HG03521 (cell line): ENCODE measurements around the gene TMEM270.
"Not testable (repeated sequence)": the region's sequence is repeated elsewhere in the genome, so short reads cannot be mapped to it uniquely, and the experiment has no call there.

ENCODE experiments used
- ATAC-seq: cut with Tn5 transposase; IDR thresholded peaks from one replicate; pipeline ENCODE4 v1.9.1; 2021; ENCODE audit warnings: mild to moderate bottlenecking, moderate library complexity; ENCODE audit not compliant: unreplicated experiment

Gene TMEM270

DNA sequence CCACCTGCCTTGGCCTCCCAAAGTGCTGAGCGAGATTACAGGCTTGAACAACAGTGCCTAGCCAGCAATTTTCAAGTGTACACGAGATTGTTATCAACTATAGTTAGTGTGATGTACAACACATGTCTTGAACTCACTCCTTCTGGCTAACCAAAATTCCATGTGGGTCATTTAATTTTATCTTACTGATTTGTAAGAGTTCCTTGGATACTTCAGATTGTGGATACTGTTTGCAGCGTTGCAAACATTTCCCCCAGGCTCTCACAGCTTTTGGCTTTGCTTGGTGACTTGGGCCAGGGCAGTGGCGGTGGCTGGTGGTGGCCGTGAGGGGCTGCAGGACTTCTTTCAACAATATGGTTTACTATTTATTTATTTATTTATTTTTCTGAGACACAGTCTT lies 8.5 kb upstream of the TMEM270 start:
- ATAC-seq, result no peak

DNA sequence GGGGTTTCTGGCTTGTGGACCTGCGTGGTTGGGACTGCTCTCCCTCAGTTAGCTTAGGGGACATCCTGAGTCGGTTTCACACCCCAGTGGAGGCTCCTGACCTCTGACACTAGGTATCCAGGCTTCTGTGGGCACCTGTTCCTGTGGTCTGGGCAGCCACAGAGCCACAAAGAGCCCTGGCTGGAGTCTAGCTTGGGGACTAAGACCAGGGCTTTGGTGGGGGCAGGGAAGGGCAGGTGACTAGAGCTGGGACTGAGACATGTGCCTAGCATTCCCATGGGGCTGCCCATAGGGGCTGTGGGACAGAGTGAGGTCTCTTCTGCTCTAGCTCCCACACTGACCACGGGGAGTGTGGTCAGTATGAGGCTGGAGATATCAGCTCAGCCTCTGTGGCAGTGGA lies 4.0 kb upstream of the TMEM270 start:
- no peak for ATAC-seq

DNA sequence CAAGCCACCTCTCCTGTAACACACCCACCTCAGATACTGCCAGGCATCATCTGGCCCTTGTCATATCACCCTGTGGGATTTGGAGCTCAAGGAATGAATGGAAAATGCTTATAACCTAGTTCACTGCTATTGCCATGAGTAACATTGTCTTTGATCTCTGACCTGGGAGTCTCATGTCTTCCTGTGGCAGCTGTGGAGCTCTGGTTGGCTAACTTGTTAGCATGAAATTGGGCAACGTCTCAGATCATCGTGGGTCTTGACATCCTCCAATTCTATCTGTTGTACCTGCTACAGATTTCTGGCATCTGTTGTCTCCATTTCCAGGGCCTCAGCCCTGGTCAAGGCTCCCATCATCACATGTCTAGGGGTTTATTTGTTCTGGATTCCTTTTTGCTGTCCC lies 2.2 kb upstream of the TMEM270 start:
- no peak for ATAC-seq

DNA sequence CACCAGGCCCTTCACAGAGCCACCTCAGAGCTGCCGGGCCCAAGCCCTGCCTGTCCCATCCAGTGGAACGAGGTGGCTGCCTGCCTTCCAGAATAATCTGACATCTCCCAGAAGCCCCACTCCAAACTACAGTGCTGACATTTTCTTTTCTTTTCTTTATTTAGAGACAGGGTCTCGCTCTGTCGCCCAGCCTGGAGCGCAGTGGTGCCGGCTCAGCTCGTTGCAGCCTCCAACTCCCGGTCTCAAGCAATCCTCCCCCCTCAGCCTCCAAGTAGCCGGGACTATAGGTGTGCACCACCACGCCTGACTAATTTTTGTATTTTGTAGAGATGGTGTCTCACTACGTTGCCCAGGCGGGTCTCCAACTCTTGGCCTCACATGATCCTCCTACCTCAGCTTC lies 346 bp downstream of the TMEM270 start:
- ATAC-seq, result no peak

DNA sequence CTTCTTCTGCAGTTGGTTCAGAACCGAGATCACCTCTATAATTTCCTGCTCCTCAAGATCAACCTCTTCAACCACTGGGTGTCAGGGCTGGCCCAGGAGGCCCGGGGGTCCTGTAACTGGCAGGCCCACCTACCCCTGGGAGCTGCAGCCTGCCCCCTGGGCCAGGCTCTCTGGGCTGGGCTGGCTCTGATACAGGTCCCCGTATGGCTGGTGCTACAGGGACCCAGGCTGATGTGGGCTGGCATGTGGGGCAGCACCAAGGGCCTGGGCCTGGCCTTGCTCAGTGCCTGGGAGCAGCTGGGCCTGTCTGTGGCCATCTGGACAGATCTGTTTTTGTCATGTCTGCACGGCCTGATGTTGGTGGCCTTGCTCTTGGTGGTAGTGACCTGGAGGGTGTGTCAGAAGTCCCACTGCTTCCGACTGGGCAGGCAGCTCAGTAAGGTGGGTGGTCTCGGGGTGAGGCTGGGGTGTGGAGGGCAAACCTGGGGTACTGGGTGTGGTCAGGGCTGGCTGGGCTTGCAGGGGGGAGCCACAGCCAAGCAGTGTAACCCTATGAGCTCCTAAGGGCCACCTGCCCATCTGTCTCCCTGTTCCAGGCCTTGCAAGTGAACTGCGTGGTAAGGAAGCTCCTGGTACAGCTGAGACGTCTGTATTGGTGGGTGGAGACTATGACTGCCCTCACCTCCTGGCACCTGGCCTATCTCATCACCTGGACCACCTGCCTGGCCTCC lies 4.2 kb downstream of the TMEM270 start:
- no peak for ATAC-seq

DNA sequence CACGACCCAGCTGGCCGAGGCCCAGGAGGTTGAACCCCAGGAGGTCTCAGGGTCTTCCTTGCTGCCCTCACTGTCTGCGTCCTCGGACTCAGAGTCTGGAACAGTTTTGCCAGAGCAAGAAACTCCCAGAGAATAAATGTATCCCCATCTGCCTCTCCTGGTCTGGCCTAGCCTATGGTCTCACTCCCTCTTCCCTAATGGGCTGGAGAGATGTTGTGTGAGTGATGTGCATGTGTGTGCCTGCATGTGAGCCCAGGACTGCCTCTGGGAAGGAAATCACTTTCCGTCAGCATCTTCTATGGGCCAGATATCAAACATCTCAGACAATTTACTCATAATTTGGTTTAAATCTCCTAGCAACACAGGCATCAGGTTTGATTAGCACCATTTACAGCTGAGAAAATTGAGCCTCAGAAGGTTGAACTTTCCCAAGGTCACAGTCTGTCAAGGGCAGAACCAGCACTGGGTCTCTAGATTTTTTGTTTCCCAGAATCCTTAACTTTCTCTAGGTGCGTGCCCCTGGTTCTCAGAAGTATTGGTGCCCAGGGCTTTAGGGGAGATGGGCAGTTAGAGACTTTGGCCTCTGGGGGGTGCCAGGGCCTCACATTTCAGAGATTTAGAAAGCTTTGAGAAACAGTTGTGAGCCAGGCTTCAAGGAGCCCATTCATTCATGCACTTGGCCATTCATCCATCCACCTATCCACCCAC lies 4.9 kb downstream of the TMEM270 start:
- ATAC-seq, result no peak

DNA sequence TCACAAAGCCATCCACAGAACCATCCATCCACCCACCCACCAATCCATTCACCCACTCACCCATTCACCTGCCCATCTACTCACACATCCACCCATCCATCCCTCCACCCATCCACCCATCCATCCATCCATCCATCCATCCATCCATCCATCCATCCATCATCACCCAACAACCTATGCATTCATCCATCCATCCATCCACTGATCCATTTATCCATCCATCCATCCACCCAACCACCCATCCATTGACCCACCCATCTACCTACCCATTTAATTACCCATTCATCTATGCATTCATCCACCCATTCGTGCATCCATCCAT lies 5.4 kb downstream of the TMEM270 start:
- ATAC-seq, result no peak

DNA sequence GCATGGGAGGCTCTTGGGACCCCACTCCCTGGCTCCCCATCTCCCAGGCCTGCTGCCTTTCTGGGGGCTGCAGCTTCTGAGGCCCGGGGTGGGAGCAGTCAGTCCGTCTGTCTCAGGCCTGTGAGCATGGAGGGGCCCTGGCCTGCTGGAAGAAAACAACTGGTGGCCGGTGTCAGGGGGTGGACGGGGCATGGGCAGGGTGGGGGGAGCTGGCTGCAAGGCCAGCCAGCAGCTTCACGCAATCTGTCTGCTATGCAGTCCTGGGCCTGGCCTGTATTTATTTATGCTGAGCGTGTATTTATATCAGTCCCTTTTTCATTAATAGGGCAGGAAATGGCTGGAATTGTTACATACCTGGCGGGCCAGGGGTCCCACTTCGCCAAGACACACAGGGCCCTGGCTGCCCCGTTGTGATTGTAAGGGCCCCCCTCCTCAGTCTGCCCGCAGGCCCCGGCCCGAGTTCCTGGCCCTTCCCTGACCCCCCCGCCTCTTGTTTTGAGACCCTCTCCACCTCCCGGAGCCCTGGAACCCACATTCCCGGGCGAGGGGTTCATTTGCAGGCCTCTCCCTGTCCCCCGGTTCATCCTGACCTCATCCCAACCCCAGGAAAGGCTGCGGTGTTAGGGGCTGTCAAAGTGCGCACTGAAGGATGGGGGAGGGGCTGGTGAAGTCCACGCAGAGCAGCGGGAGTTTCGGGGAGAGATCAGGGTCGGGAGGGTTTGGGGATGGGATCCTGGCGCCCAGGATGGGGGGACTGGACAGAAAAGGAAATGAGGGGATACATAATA lies 8.2 kb downstream of the TMEM270 start:
- no peak for ATAC-seq

DNA sequence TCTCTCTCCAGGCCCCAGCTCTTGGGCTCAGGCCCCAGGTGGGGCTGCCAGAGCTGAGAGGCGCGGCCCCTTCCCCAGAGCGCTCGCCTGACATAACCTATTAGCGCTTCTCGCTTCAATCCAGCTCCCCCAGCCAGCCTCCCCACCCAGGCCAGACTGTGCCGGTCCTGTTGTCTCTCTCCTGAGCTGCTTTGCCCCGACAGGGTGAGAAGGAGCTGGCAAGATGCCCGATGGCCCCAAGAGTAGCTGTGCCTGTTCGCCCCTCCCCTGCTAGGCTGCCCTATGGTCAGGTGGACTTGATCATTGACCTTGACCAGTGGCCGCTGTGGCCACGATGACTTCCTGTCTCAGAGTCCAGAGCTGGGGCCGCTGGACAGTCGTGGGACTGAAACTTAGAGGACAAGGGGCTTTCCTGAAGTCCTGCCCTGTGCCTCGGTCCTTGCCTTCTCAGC lies 9.1 kb downstream of the TMEM270 start:
- no peak for ATAC-seq

DNA sequence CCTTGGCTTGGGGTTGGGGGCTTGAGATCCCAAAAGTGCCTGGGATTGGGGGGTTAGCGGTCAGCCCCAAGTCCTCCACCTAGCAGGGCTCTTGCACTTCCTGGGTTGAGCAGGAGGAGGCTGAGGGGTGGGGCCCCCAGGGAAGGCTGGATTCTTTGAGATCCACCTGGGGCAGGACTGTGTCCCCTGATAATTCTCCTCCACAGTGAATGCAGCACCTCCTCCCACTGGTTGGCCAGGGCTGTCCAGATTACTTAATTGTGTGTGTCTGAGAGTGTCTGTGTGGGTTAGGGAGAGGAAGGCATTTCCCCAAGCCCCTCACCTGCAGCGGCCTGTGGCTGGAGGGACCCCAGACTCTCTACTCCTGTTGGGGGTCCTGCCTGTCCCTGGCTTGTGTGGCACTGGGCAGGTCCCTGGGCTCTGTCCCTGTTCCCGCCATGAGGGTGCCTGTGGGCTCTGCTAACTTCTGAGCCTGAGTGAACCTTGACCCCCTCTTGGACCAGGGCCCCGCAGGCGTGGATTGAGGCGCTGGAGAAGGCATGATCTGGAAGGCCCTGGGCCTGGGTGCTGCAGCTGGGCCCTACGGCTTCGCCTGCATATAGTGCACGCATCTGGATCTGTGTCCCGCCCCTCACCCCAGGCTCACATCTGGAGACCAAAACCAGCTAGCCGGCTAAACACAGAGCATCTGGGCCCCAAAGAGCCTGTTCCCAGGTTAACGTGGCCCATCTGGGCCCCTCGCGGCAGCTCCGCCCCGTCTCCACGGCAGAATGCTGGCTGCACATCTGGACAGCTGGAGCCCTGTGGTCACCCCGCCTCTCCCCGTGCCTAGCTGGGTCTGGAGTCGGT lies 10.4 kb downstream of the TMEM270 start:
- ATAC-seq, result no peak

DNA sequence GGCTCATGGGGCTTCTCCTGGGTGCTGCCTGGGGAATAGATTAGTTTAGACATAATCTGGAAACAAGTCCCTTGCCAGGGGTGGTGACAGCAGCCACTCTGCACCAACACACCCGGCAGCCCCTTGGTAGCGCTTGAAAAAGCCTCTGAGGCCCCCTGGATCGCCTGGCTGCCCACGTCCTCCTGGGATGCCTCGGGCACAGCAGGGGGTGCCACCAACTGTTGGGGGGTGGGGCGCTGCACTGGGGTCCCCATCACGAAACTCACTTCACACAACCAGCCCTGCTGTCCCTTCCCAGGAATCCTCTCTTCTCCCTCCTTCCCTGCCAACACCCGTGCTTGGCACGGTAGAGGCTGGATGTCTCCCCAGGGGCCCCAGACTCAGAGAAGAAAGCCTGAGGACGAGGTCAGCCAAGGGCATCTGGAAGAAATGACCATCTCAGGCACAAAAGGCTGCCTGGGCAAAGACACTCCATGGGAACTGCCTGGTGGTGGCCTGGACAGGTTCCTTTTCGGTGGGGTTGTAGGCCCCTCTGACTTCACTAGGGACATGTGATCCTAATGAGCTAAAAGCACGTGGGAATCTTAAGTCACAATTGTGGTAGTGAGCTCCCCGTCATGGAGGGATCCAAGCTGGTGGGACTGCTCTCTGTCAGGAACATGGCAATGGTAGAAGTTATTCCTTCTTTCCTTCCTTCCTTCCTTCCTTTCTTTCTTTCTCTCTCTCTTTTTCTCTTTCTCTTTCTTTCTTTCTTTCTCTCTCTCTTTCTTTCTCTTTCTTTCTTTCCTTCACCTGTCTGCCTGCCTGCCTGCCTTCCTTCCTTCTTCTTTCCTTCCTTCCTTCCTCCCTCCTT lies 11.3 kb downstream of the TMEM270 start:
- no peak for ATAC-seq

DNA sequence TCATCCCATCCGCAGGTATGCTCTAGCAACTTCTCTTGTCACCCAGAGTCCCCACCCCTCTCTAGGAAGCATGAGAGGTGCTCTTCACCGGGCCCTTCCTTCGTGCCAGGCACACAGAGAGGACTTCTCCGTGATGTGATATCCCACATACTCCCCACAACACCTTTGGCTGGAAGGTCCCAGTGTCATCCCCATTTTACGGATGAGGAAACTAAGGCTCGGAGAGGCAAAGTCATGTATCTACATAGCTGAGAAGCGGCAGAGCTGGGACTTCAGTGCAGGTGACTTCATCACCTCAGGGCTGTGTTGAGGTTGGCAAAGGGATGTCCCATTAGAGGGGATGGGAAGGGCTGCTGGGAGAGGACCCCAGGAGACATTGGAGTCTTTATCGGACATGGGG lies 15.4 kb downstream of the TMEM270 start:
- ATAC-seq, result no peak

DNA sequence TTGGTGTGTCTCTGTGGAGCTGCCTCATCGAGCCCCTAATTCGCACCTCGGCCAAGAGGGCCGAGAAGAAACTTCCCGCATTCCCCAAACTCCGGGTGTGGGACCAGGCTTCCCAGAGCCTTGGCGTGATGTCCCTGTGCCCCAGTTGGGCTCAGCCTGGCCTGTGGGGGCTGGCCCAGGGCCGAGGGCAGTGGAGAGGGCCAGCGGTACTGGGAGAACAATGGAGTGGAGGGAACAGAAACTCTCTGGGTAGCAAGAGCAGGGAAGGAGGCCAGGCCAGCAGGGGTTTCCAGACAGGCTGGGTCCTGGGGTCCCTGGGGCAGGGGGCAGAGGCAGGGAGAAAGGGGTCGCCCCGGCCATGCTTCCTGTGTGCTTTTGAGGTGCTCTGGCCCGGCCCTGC lies 16.0 kb downstream of the TMEM270 start:
- ATAC-seq, result no peak

DNA sequence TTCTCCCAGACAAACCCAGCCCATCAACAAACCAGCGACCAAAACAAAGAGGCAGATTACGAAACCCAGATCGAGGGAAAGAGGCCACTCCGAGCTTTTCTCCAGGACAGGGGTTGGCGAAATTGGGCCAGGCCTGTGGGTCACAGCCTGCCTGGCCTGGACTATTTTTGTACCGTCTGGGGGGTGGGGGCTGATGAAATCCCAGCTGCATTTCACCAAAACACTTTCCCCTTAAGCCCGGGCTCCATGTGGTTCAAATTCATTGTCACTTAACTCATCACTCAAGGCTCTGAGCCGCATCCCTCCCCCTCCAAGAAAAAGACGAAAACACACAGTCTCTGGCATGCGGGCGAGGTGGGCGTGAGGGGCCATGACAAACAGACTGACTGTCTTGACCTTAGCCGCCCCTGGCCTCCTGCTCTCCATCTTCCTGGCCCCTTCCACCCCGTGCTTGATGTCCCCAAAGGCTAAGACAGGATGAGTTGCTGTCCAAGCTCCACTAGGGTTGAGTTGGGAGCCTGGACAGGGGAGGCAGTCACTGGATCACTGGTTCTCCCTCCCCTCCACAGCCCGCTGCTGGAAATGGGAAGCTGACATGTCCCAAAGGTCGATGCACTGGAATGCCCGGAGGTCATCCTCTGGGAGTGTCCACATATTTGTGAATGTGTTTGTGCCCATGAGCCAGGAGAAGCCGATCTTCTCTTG lies 19.2 kb downstream of the TMEM270 start:
- ATAC-seq, result no peak

DNA sequence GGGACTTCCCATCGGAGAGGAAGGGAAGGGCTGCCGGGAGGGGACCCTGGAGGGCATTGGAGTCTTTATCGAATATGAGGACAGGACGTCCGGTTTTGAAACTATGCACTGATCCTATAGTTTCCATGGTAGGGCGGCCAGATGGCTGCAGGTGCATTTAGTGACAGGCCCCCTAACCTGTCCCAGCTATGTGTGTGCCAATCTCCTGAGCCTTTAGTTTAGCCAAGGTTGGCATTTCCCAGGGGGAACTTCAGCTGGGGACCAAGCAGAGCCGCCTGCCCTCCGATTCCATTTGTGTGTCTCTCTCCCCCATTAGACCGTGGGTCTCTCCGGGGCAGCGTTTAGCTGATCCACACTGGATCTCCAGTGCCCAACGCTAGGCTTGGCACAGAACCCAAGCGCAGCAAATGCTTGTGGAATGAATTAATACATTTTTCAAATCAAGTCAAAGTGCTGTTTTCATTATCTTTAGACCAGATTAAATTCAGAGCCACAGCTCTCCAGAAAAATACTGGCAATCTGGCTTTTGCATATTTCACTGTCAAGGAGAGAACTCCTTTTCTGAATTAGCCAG lies 19.9 kb downstream of the TMEM270 start:
- ATAC-seq, result no peak

DNA sequence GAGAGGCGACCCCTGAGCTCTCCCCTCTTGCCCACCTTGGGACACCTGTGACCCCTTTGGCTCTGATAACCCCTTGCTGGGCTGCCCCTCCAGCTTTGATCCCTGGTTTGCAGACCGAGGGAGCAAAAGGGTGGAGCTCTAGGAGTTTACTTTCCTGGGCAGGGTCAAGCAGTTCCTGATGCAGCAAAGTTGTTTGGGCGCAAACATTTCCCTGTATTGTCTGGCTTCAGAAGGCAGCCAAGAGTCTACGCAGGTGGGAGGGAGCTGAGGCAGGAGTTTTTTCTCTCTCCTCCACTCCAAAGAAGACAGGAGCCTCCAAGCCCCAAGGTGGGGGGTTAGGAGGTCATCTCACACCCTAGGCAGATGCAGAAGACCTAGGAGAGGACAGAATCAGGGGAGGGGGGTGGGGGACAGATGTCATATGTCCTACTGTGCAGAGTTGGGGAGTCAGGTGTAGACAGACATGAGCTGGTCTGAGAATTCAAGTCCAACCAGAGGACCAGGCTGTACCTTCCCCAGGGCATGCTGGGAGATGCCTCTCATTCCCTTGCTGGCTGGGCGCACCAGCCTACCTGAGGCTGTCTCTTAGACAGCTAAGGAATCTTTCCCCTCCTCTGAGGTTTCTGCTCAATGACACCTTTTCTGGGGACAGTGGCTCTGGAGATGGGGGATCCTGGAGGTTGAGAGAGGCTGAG lies 20.5 kb downstream of the TMEM270 start:
- ATAC-seq, result no peak

DNA sequence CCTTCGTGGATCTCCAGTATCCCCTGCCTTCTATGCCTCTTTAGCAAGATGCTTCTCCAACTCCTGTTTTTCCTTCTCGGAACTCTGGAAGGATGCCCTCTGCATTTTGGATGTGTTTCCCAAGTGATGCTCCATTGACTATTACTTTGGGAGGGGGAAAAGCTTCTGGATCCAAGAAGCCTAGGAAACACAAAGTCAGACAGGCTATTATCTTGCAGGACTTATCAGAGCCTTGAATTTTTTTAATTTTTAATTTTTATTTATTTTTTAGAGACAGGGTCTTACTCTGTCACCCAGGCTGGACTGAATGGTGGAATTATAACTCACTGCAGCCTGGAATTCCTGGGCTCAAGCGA lies 21.1 kb downstream of the TMEM270 start:
- no peak for ATAC-seq

DNA sequence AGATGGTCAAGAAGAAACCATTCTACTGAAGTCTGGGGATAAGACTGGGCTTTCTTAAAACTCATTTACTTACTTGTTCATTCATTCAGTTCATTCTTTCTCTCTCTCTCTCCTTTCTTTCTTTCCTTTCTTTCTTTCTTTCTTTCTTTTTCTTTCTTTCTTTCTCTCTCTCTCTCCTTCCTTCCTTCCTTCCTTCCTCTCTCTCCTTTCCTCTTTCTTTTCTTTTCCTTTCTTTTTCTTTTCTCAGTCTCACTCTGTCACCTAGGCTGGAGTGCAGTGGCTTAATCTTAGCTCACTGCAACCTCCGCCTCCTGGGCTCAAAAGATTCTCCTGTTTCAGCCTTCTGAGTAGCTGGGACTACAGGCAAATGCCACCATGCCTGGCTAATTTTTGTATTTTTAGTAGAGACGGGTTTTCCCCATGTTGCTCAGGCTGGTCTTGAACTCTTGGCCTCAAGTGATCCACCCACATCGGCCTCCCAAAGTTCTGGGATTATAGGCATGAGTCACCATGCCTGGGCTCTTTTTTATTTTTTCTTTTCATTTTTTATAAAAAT lies 24.0 kb downstream of the TMEM270 start:
- not testable (repeated sequence) for ATAC-seq
